Body of pancreas (tissue), 4 donors: Measurements from ENCODE around the gene JPH3.

Experiments used
- POLR2A ChIP-seq, 3 donors: fragments of 450-650 bp; IDR thresholded peaks; one replicate each; pipeline ENCODE4 v1.6.1; 2016; ENCODE audit warnings: antibody characterized with exemption in 3 of 3, mild to moderate bottlenecking in 2 of 3
- TF ChIP-seq, protein P1 (sequence below), 7 experiments: fragments of 450-650 bp in 4 of 7; fragments of 200-600 bp in 3 of 7; sonication (generic) in 3 of 7; IDR thresholded peaks; one replicate each; pipeline ENCODE4 v1.5.1; 2016 to 2019; ENCODE audit warnings: antibody characterized with exemption in 7 of 7

DNA sequence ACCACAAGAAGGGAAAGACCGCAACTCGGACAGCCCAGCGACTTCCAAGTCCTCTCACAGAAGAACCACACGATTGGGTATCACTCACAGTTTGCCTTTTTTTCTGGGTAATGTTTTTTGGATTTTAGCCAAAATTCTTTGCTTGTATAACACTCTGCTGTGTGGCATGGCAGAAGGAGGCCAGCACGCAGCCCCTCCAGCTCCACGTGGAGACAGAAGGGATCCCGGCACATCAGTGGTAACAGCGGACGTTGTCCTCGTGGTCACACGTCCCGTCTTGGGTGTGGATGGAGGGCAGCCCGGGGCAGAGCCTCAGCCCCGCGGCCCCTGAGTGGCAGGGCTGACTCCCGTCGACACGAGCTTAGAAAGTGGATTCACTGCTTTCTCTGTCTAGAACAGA is 94.4 kb downstream of the JPH3 start:
- TF ChIP-seq POLR2A (IDR thresholded peaks at IDR 0.05): no peak
- TF ChIP-seq, protein P1, sequence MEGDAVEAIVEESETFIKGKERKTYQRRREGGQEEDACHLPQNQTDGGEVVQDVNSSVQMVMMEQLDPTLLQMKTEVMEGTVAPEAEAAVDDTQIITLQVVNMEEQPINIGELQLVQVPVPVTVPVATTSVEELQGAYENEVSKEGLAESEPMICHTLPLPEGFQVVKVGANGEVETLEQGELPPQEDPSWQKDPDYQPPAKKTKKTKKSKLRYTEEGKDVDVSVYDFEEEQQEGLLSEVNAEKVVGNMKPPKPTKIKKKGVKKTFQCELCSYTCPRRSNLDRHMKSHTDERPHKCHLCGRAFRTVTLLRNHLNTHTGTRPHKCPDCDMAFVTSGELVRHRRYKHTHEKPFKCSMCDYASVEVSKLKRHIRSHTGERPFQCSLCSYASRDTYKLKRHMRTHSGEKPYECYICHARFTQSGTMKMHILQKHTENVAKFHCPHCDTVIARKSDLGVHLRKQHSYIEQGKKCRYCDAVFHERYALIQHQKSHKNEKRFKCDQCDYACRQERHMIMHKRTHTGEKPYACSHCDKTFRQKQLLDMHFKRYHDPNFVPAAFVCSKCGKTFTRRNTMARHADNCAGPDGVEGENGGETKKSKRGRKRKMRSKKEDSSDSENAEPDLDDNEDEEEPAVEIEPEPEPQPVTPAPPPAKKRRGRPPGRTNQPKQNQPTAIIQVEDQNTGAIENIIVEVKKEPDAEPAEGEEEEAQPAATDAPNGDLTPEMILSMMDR (IDR thresholded peaks at IDR 0.05): no peak
